Lung (tissue), 12 donors: ENCODE data around the gene BAHCC1. TPM values are rescaled to one million over a fixed set of nuclear protein-coding genes. Genes with fewer than 3 reads are reported as not detected.

Experiments used
- ATAC-seq: fragments of 200-7000 bp; cut with Tn5 transposase; one replicate; pipeline ENCODE4 v1.9.1; 2020; ENCODE audit warnings: moderate number of reproducible peaks; ENCODE audit not compliant: insufficient read depth, low FRiP score
- DNase-seq, 3 donors: peaks; one replicate each; pipeline ENCODE4 v3.0.0-alpha.2; 2013 to 2017
- H3K27ac ChIP-seq, 2 donors: one replicate each; pipeline ENCODE4 v1.5.1; 2013; ENCODE audit warnings: mild to moderate bottlenecking in 2 of 2, moderate library complexity in 2 of 2, control low read depth in 1 of 2, inconsistent platforms in 1 of 2, low read depth in 1 of 2, low read length in 1 of 2
- H3K27me3 ChIP-seq, 3 donors: one replicate each; pipeline ENCODE4 v1.5.1; 2013; ENCODE audit warnings: low read length in 2 of 3; ENCODE audit not compliant: control insufficient read depth in 3 of 3, insufficient read depth in 3 of 3
- H3K36me3 ChIP-seq, 4 donors: one replicate each; pipeline ENCODE4 v1.5.1; 2013; ENCODE audit warnings: low read length in 4 of 4, mild to moderate bottlenecking in 1 of 4, moderate library complexity in 1 of 4; ENCODE audit not compliant: control insufficient read depth in 4 of 4, insufficient read depth in 4 of 4
- H3K4me1 ChIP-seq, 5 donors: one replicate each; pipeline ENCODE4 v1.5.1; 2013; ENCODE audit warnings: low read length in 5 of 5, mild to moderate bottlenecking in 2 of 5, moderate library complexity in 1 of 5; ENCODE audit not compliant: control insufficient read depth in 5 of 5, insufficient read depth in 5 of 5
- H3K4me3 ChIP-seq: one replicate; pipeline ENCODE4 v1.5.1; 2013; ENCODE audit warnings: mild to moderate bottlenecking, control low read depth, moderate library complexity
- H3K9ac ChIP-seq, 2 donors: one replicate each; pipeline ENCODE4 v1.5.1; 2013; ENCODE audit warnings: low read length in 2 of 2, control low read depth in 1 of 2; ENCODE audit not compliant: insufficient read depth in 1 of 2
- H3K9me3 ChIP-seq, 4 donors: one replicate each; pipeline ENCODE4 v1.5.1; 2013; ENCODE audit warnings: low read length in 3 of 4, mild to moderate bottlenecking in 1 of 4, moderate library complexity in 1 of 4; ENCODE audit not compliant: control insufficient read depth in 4 of 4, insufficient read depth in 3 of 4
- WGBS, 2 donors: extraction: QIAGEN DNeasy Blood & Tissue Kit; methylation state at CpG; one replicate each; pipeline ENCODE4 v1.1.7; 2013; 5-methylcytosine and 5-hydroxymethylcytosine counted together
- polyA plus RNA-seq, 2 donors: library from polyadenylated mRNA; stranded (reverse); fragments of 200-250 nt; gene quantifications; one replicate each; pipeline ENCODE4 v1.2.1, GENCODE V29; 2013
- total RNA-seq, 2 donors: library from RNA; depleted of rRNA in 1 of 2; stranded (reverse); fragments of >200 nt in 1 of 2; gene quantifications; one replicate each; pipeline ENCODE4 v1.2.1, GENCODE V29; 2014 to 2021
- TF ChIP-seq, protein P1 (sequence below): IDR thresholded peaks from 2 replicates; pipeline ENCODE4 v1.5.1; 2012; ENCODE audit warnings: mild to moderate bottlenecking; ENCODE audit errors: control extremely low read depth, extremely low read depth
- donor health status: control.
- donor health status: control.
- donor health status: Bipolar disorder and iron deficiency.
- donor health status: healthy.
- donor health status: DM: yes; HTN: yes; CAD: no.

Gene BAHCC1
- total and polyA plus RNA-seq, 4 donors, result 7.6 to 24.9 (median 17.5) TPM

DNA sequence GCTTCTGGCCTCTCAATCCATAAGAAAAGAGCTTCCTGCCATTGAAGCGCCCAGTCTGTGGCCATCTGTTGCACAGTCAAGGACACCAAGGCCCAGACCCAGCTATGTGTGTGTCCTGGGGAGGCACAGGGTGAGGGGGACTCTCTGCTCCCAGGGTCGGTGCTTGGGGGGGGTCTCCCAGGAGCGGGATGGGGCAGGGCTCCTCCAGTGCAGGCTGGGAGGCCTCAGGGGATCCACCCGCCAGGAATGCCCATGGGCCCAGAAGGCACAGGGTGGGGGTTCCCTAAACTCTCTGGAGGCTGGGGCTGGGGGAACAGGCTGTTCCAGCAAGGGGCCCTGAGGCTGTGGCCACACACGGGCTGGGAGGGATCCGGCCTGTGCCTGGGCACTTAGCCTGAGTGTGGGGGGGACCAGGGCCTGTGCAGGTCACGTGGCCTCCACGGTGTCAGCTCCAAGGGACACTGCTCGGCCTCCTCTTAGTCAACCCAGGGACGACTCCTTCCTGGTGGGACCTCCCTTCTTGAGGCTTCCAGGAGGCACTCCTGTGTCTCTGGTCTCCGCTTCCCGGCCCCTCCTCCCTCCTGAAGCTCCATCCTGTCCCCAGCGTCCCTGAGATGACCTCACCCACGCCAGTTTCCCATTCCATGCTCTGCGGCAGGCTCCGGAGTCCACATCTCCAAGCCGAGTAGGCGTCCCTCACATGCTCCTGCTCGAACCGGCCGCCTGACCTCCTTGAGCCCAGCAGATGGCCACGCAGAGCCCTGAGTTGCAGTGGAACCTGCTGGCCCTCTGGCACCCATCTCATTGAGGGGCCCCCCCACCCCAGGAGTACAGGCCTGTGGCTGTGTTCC is 23.1 kb upstream of the BAHCC1 start:
- peak overlapping the region; percentile 7 to 40 for H3K27ac ChIP-seq
- H3K9ac ChIP-seq, result no peak overlapping the region
- no peaks in the 10 kb centered on the region for H3K9me3 ChIP-seq
- no peak for ATAC-seq
- H3K4me3 ChIP-seq, result no peak overlapping the region
- H3K4me1 ChIP-seq, result peaks cover 0 to 9% (median 0%) of the 10 kb centered on the region in 5 donors
- TF ChIP-seq, protein P1, sequence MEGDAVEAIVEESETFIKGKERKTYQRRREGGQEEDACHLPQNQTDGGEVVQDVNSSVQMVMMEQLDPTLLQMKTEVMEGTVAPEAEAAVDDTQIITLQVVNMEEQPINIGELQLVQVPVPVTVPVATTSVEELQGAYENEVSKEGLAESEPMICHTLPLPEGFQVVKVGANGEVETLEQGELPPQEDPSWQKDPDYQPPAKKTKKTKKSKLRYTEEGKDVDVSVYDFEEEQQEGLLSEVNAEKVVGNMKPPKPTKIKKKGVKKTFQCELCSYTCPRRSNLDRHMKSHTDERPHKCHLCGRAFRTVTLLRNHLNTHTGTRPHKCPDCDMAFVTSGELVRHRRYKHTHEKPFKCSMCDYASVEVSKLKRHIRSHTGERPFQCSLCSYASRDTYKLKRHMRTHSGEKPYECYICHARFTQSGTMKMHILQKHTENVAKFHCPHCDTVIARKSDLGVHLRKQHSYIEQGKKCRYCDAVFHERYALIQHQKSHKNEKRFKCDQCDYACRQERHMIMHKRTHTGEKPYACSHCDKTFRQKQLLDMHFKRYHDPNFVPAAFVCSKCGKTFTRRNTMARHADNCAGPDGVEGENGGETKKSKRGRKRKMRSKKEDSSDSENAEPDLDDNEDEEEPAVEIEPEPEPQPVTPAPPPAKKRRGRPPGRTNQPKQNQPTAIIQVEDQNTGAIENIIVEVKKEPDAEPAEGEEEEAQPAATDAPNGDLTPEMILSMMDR, result no peak
- WGBS, 2 donors, result 74 to 84% methylated on average over 20 to 22 of the region's 22 CpGs
- no peaks in the 10 kb centered on the region for H3K36me3 ChIP-seq
- peak; percentile 42 to 54 (median 45) for DNase-seq
- H3K27me3 ChIP-seq, result no peaks in the 10 kb centered on the region

DNA sequence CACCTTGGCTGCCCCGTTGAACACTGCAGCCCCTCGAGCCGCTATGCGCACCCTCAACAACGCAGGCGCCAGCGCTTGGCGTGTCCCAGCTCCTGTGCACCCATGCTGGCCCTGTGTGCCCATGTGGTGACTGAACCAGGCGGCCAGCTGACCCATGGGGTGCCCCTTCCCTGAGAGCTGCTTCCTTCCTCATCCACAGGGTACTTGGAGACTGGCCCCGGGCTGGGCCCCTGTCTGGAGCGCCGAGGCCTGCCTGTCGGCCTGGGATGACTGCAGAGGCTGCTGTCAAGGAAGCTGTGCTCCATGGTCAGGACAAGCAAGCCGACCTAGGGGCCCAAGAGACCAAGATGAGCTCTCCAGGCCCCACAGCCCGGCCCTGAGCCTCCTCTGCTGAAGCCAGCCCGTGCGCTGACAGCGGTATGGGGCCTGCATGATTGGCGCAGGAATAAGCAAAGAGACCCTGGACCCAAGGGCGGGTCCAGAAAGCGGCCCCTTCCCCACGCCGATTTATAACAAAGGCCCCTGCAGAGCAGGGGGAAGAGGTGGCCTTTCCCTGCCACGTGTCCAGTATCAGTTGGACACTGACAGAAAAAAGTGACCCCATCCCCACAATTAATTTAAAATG is 21.6 kb upstream of the BAHCC1 start:
- peaks cover 0 to 9% (median 0%) of the 10 kb centered on the region in 5 donors for H3K4me1 ChIP-seq
- WGBS, 2 donors, result 82 to 87% methylated on average over 24 of the region's 24 CpGs
- TF ChIP-seq, protein P1, result no peak
- H3K9ac ChIP-seq, result no peak overlapping the region
- ATAC-seq (no peak), DNase-seq (no peak)
- H3K36me3 ChIP-seq, result no peaks in the 10 kb centered on the region
- no peaks in the 10 kb centered on the region for H3K9me3 ChIP-seq
- H3K4me3 ChIP-seq, result no peak overlapping the region
- no peak overlapping the region for H3K27ac ChIP-seq
- no peaks in the 10 kb centered on the region for H3K27me3 ChIP-seq

DNA sequence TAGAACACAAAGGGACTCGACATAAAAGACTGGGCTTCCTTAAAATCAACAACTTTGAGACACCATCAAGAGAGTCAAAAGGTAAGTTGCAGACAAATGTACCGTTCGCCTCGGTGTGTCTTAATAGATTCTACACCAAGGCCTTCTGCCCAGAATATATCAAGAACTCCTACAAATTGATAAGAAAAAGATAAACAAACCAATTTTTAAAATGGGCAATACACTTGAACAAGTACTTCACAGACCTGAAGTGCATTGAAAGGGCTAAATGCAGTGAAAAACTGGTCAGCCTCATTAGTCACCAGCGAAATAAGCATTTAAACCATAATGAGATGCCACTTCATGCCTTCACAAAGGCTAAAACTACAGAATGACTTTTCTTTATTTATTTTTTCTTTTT is 20.4 kb upstream of the BAHCC1 start:
- no peak for DNase-seq
- 69 to 93% methylated on average over 5 of the region's 5 CpGs for WGBS, 2 donors
- Histone ChIP-seq H3K4me3 (no peak overlapping the region), H3K27me3 (no peaks in the 10 kb centered on the region), H3K36me3 (no peaks in the 10 kb centered on the region), H3K9me3 (no peaks in the 10 kb centered on the region), H3K27ac (no peak overlapping the region), H3K9ac (no peak overlapping the region), H3K4me1 (peaks cover 0 to 9% (median 0%) of the 10 kb centered on the region in 5 donors)
- no peak for ATAC-seq
- TF ChIP-seq, protein P1, result no peak
